Body of pancreas (tissue), 4 donors: ENCODE data around the gene ULBP3. TPM values are rescaled to one million over a fixed set of nuclear protein-coding genes. Genes with fewer than 3 reads are reported as not detected.

Experiments used
- ATAC-seq: fragments of 150-250 bp; one replicate; pipeline ENCODE4 v1.9.1; 2016
- DNase-seq, 4 donors: peaks; one replicate each; pipeline ENCODE4 v3.0.0-alpha.2; 2019
- H3K27ac ChIP-seq, 4 donors: fragments of 200-600 bp; sonication (generic); 1 replicate in 3 of 4; 2 replicates in 1 of 4; pipeline versions ENCODE4 v1.5.1 to v1.6.1; 2016 to 2019; ENCODE audit warnings: mild to moderate bottlenecking in 1 of 4, mixed read lengths in 1 of 4, moderate library complexity in 1 of 4
- H3K27me3 ChIP-seq, 2 donors: fragments of 200-600 bp; sonication (generic); one replicate each; pipeline ENCODE4 v1.6.0; 2016; ENCODE audit warnings: mild to moderate bottlenecking in 1 of 2
- H3K36me3 ChIP-seq, 2 donors: fragments of 200-600 bp; sonication (generic); replicated peaks in 1 of 2; 2 replicates each; pipeline ENCODE4 v1.5.1; 2016; ENCODE audit warnings: low read depth in 2 of 2; ENCODE audit not compliant: insufficient read depth in 1 of 2
- H3K4me1 ChIP-seq: fragments of 200-600 bp; sonication (generic); one replicate; pipeline ENCODE4 v1.6.0; 2016
- H3K4me3 ChIP-seq, 2 donors: fragments of 200-600 bp; sonication (generic); 1 replicate in 1 of 2; 2 replicates in 1 of 2; pipeline ENCODE4 v1.5.1; 2016 to 2019
- H3K9me3 ChIP-seq, 3 donors: fragments of 200-600 bp; sonication (generic); 1 replicate in 2 of 3; 2 replicates in 1 of 3; pipeline ENCODE4 v1.5.1; 2016
- CTCF ChIP-seq, 7 experiments: fragments of 450-650 bp in 4 of 7; fragments of 200-600 bp in 3 of 7; sonication (generic) in 3 of 7; IDR thresholded peaks; one replicate each; pipeline ENCODE4 v1.5.1; 2016 to 2019; ENCODE audit warnings: antibody characterized with exemption in 7 of 7
- POLR2A ChIP-seq, 3 donors: fragments of 450-650 bp; IDR thresholded peaks; one replicate each; pipeline ENCODE4 v1.6.1; 2016; ENCODE audit warnings: antibody characterized with exemption in 3 of 3, mild to moderate bottlenecking in 2 of 3
- WGBS, 2 donors: methylation state at CpG; one replicate each; pipeline ENCODE4 v1.1.5; 2017; 5-methylcytosine and 5-hydroxymethylcytosine counted together
- intact Hi-C: fragments of 100-400 bp; cut with DNase I; formaldehyde crosslinking; loops from one replicate; pipeline ENCODE4 v1.15.1; 2023
- total RNA-seq, 2 donors: library from RNA; depleted of rRNA; stranded (reverse); fragments of >200 nt; gene quantifications; one replicate each; pipeline ENCODE4 v1.1.0, GENCODE V29; 2016

The ULBP3 gene
- total RNA-seq, 2 donors from 2014 or later: 0.78 TPM; not detected in 1

GRCh38 chr6:150050846-150051245 is 18.1 kb downstream of the ULBP3 start:
- DNase-seq (no peak), ATAC-seq (no peak)
- TF ChIP-seq POLR2A (IDR thresholded peaks at IDR 0.05) (no peak), CTCF (IDR thresholded peaks at IDR 0.05) (no peak)
- no peaks in the 10 kb centered on the region for H3K27me3 ChIP-seq
- H3K36me3 ChIP-seq: no peaks in the 10 kb centered on the region
- no peaks in the 10 kb centered on the region for H3K4me1 ChIP-seq
- no peak overlapping the region for H3K4me3 ChIP-seq
- no peaks in the 10 kb centered on the region for H3K9me3 ChIP-seq
- intact Hi-C loops: no loop called here
- WGBS, 2 donors: 59 to 79% methylated on average over 4 of the region's 4 CpGs
- no peak overlapping the region for H3K27ac ChIP-seq

GRCh38 chr6:150048099-150048498 is 20.8 kb downstream of the ULBP3 start:
- intact Hi-C loops: no loop called here

GRCh38 chr6:150046943-150047342 is 22.0 kb downstream of the ULBP3 start:
- Histone ChIP-seq H3K27me3 (no peaks in the 10 kb centered on the region), H3K9me3 (no peaks in the 10 kb centered on the region), H3K4me3 (no peak overlapping the region), H3K27ac (no peak overlapping the region), H3K36me3 (no peaks in the 10 kb centered on the region), H3K4me1 (no peaks in the 10 kb centered on the region)
- TF ChIP-seq CTCF (IDR thresholded peaks at IDR 0.05) (no peak), POLR2A (IDR thresholded peaks at IDR 0.05) (no peak)
- DNase-seq (no peak), ATAC-seq (no peak)
- WGBS, 2 donors: 77 to 90% methylated on average over 1 of the region's 1 CpG
- intact Hi-C loops: no loop called here

More at GRCh38 chr6:150048099-150048498, 20.8 kb downstream of the ULBP3 start:
- ATAC-seq (no peak), DNase-seq (no peak)
- Histone ChIP-seq H3K27me3 (no peaks in the 10 kb centered on the region), H3K4me3 (no peak overlapping the region), H3K9me3 (no peaks in the 10 kb centered on the region), H3K27ac (no peak overlapping the region), H3K4me1 (no peaks in the 10 kb centered on the region), H3K36me3 (no peaks in the 10 kb centered on the region)
- TF ChIP-seq CTCF (IDR thresholded peaks at IDR 0.05) (no peak), POLR2A (IDR thresholded peaks at IDR 0.05) (no peak)
- WGBS, 2 donors: 59 to 70% methylated on average over 4 of the region's 4 CpGs

- intact Hi-C loops: no loop called here
- H3K27me3 ChIP-seq: no peaks in the 10 kb centered on the region
- H3K36me3 ChIP-seq: no peaks in the 10 kb centered on the region
- ATAC-seq (no peak), DNase-seq (no peak)
- H3K4me3 ChIP-seq: no peak overlapping the region
- H3K27ac ChIP-seq: no peak overlapping the region
- 86 to 88% methylated on average over 10 of the region's 10 CpGs for WGBS, 2 donors
- H3K4me1 ChIP-seq: no peaks in the 10 kb centered on the region
- TF ChIP-seq CTCF (IDR thresholded peaks at IDR 0.05) (no peak), POLR2A (IDR thresholded peaks at IDR 0.05) (no peak)
- H3K9me3 ChIP-seq: no peaks in the 10 kb centered on the region
Measured at GRCh38 chr6:150044621-150045145, 24.2 kb downstream of the ULBP3 start.
